Right renal cortex interstitium (tissue), 3 donors: ENCODE data around the gene RIPK4. TPM values are rescaled to one million over a fixed set of nuclear protein-coding genes. Genes with fewer than 3 reads are reported as not detected.
"Not testable (repeated sequence)": the region's sequence is repeated elsewhere in the genome, so short reads cannot be mapped to it uniquely, and the experiment has no call there.

Source experiments
- DNase-seq, 3 donors: peaks; one replicate each; pipeline ENCODE4 v3.0.0-alpha.2; 2013; ENCODE audit warnings: low read depth in 3 of 3, low spot score in 2 of 3
- polyA plus RNA-seq, 3 donors: library from polyadenylated mRNA; unstranded; fragments of 120-200 nt; gene quantifications; one replicate each; pipeline ENCODE4 v1.2.1, GENCODE V29; 2013; ENCODE audit not compliant: insufficient read length in 3 of 3

RIPK4 gene
- polyA plus RNA-seq, 3 donors: 15.8 to 18.7 (median 15.9) TPM

DNA sequence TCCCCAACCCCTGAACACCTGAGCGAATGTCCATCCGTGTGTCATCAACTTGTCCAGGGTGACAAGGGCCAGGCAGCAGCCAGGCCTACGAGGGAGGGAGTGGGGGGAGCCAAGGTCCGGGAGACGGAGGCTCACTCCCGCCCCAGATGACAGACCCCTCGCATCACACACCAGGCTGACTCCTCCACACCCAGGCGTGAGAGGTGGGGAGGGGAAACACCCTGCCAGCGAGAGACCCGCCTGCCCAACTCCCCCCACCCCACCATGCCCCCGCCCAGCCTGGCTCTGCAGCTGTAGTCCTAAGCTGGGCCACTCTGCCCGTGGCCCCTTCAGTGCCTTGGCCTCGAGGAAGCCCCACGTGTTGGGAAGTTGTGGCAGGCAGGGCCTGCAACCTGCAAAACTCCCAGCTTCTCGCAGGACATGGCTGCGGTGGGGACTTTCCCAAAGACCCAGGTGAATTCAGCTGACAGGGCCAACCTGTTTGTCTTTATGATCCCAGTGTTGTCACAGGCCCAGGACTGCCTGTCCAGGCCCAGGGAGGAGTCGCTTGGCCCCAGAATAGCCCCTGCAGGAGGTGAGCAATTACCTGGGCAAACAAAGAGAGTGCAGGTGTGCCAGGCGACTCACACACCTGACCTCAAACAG is 62.9 kb downstream of the RIPK4 start:
- no peak for DNase-seq

DNA sequence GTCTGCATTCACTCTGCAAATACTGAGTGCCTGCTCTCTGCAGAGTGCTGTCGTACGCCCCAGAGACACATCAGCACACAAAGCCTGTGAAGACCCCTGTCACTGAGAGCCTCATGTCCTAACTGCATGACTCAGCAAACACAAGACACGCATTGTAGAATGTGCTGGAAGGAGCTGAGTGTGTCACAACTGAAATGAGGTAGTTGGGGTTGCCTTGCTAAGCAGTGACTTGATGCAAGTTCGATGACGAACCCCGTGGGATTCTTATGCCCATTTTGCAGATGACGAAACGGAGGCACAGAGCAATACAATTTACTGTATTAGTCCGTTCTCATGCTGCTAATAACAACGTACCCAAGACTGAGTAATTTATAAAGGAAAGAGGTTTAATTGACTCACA is 65.1 kb downstream of the RIPK4 start:
- DNase-seq: no peak

DNA sequence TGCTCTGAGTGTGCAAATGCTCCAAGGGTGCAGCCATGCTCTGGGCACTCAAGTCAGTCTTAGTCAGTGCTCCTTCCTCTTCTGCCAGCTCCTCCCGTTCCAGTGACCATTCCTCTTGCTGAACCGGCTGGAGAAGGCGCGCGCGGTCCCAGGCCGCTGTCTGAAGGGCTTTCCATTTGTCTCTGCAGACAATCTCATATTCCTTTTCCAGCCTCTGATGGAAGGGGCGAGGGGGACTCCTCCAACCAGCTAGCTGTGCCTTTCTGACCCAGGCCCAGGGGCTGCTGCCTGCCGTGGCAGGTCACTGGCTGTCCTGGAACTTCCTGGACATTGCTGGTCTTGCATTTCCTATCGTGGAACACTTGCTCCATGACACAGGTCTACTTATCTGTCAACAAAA is 67.5 kb downstream of the RIPK4 start:
- DNase-seq: no peak

DNA sequence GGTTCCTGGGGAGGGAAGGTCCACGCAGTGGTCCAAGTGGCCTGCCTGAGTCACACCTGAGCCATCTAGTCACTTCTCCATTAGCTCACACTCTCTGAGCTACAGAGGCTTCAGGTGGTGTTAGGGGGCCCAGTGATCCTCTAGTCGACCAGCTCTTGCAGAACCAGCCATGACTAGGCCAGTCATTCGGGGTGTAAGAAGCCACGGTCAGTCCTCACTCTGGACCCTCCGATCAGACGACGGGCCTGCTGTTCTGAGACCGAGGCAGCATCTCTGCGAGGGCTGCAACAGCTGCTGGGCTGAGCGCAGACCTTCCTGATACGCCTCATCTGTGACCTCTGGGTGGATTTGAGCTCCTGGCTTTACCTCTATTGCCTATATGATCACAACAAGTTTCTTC is 68.8 kb downstream of the RIPK4 start:
- no peak for DNase-seq

DNA sequence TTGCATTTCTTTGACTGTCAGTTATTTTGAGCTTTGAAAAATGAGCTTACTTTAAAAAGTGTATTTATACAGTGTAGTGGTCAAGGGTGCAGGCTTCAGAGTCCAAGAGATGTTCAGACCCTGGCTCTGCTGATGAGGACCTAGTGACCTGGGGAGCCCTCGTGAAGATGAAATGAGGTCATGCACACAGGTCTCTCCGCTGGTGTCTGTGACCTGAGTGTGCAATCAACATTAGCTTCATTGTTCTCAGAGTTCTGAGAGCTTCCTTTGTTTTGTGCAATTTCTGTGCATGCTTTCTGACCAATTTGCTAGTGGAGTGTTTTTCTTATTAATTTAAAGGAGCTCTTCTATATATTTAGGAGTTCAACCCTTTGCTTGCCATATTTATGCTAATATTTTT is 71.3 kb downstream of the RIPK4 start:
- DNase-seq: no peak

DNA sequence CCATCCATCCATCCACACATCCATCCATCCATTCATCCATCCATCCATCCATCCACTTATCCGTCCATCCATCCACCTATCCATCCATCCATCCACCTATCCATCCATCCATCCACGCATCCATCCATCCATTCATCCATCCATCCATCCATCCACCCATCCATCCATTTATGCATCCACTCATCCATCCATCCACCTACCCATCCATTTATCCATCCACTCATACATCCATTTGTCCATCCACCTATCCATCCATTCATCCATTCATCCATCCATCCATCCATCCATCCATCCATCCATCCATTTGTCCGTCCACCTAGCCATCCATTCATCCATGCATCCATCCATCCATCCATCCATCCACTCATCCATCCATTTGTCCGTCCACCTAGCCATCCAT is 72.8 kb downstream of the RIPK4 start:
- DNase-seq: not testable (repeated sequence)

DNA sequence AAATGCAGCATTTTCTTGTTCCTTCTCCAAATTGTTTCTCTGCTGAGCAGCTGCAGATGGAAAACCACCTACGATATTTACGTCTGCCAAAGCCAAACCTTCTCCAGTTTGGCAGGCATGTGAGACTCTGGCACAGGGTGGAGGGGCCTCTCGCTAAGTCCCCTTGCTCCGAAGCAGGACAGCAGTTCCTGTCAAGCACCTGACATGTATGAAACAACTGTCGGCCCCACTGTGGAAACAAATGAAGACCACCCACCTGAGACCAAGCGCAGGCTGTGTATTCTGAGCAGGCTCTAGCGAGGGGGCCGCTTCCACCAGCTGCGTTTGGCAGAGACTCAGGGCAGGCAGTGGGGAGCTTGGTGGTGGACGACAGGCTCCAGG is 74.7 kb downstream of the RIPK4 start:
- no peak for DNase-seq

DNA sequence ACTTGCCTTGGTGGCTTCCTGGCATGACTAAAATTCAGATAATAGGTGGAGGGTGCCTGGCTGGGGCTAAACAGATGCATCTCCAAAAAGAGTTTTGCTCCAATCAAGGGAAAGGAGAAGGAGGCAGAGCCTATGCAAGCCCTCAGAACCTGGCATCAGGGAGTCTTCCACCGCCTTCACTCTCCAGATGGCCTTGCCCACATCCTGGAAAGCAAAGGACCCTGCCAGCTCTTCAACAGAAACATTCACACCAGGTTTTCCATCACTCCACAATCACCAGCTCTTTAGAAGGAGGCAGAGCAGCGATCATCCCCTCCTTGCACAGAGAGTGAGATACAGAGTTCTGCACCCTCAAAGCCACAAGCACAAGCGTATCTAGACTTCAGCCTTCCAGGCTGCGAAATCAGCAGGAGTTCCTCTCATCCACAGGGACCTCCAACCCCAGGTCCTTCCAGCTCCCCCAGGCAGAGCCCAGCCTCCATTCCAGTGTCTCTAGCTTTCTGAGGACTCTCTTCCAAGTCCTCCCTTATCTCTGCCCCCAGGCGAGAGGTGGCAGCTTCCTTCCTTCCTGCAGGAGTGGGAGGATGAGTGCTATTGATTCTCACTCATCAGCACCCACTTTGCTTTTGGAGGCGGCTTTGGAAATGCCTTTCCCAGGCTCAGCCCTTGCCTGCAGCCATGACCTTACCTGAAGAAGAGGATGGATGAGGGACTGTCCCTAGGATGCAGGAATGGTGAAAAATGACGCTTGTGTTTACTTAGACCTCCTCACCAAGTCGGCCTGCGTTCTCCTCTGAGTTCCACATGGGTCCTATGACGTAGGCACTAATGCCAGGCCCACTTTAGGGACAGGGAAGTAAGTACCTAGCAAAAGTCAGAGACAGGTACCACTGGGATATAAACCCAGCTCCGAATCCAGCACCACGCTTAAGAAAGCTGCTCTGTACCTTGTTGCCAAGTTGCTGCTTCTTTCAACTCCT is 75.4 kb downstream of the RIPK4 start:
- no peak for DNase-seq

Other genes with a start within 250 kb of the RIPK4 start
- 1 to 10 TPM; 5.4 to 5.7 (median 5.4) TPM for gene PRDM15, start 112.3 kb upstream of the RIPK4 start, polyA plus RNA-seq
- gene C2CD2, start 187.0 kb upstream of the RIPK4 start, polyA plus RNA-seq: 10 to 100 TPM; 13.4 to 13.9 (median 13.9) TPM
- gene ZBTB21, start 243.3 kb upstream of the RIPK4 start, polyA plus RNA-seq: 10 to 100 TPM in 1 of 3 donors, 1 to 10 TPM in 2; 9.2 to 10.2 (median 9.6) TPM